Stimulated activated CD4-positive, alpha-beta T cell treated with anti-CD3 and anti-CD28 coated beads, Interleukin-15, amount 100 ng/mL, for 1 hour (primary cell): Measurements from ENCODE around the gene TPD52L2.

Experiments used
- DNase-seq, 2 donors: peaks; one replicate each; pipeline ENCODE4 v3.0.0-alpha.2; 2020; ENCODE audit warnings: low read depth in 1 of 2, low spot score in 1 of 2

TPD52L2 gene

DNA sequence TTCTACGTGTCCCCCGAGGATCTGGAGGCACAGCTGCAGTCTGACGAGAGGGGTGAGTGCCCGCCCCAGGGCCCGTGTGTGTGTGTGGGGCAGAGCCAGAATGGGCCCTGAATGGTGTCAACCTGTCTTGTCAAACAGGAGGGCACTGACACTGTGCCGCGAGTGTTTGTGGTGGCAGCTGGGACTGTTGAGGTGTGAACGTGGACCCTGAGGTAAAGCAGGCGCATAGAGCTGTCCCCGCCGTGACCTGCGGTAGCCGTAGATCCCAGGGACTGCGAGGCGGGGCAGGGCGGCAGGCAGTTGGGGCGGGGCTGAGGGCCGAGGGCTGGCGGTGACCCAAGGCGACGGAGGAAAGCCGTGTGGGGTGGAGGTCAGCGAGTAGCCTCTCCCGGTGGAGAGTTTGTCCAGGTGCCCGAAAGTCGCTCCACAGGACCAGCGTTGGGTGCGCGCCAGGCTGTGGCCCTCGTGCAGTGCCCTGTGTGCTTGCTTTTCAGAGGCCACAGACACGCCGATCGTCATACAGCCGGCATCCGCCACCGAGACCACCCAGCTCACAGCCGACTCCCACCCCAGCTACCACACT, 66.0 kb downstream of the TPD52L2 start:
- DNase-seq: no peak

DNA sequence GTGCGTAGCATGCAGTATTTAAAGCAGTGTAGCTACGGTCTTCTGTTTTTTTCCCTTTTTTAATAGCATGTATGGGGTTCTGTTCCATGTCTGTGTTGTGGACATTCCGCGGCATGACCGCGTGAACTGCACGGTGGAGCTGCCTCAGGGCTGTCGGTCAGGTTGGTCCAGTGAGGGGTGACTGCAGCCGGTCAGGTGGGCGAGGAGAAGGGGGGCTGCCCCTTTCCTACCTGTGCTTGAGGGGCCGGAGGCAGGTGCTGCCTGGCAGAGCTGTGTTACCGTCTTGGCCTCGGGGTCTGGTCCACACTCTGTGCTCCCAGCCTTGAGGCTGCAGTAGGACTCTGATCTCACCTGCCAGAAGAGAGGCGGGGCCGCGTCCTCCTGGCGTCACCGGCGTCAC, 66.7 kb downstream of the TPD52L2 start:
- DNase-seq: no peak

DNA sequence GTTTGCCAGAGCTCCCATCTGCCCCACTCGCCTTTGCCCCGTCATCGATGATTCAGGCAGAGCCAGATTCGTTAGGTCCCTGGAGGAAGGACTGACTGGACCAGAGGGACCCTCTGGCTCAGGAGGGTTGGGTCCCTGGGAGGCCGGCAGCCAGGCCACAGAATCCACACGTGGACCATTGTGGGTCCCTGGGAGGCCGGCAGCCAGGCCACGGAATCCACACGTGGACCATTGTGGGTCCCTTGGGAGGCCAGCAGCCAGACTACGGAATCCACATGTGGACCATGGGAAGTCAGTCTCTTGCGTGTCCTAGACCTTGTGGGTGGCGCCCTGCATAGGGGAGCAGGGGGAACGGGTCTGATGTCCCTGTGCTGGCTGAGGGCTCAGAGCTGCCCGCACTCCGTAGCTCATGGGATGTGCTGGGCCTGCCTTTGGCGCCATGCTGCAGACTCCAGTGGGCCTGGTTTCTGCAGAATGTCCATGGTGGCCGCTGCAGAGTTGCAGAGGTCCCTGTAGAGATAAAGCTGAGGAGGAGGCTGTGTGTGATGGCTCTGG, 67.6 kb downstream of the TPD52L2 start:
- no peak for DNase-seq

DNA sequence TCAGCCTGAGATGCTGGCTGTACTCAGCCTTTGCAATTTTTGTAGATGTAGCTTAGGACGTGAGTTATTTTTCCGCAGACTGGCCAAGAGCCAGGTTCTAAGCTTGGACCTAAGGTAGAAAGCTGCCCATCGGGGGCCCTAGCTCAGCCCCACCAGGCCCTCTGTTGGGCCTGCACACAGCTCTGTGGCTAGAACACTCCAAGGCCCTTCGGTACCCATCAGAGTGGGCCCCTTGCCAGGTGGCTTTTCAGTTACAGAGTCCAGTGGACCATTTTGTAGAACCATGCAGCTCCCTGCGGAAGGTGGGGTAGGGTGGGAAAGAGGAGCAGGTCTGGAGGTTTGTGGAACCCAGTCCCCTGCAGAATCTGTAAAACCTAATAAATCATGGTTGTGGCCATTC, 68.6 kb downstream of the TPD52L2 start:
- DNase-seq: no peak

DNA sequence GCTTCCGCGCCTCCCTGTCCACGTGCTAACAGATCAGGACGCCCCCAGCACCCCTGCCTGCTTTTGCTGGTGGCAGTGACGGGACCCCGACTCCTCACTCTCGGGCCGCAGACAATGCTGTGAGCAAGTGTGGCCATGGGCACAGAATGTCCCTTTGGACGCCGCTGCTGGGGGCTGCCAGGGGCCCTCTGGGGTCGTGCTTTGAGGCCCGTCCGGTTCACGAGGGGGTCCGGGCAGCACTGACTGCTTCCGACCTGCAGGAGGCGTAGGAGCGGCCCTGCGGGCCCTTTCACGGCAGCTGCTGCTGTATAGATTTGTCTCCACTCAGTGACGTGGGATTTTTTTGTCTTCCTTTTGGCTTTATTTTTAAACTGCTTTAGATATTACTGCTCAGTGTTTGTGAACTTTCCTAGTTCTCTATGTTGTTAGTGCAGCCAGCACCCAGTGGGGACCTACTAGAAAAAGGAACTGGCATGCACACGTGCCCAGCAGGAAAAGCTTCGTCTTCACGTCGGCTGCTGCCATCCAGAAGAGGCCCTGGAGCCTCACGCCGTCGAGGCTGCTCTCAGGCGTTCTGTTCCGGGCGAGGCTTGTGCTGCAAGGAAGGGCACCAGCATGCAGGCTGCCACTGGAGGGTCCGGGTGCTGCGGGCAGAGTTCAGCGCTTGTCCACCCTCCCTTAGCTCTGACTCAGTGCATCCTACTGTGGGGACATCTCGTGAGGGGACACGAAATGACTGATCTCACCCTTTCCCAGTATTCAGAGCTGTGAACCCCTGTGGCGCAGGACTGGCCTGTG, 69.4 kb downstream of the TPD52L2 start:
- no peak for DNase-seq

DNA sequence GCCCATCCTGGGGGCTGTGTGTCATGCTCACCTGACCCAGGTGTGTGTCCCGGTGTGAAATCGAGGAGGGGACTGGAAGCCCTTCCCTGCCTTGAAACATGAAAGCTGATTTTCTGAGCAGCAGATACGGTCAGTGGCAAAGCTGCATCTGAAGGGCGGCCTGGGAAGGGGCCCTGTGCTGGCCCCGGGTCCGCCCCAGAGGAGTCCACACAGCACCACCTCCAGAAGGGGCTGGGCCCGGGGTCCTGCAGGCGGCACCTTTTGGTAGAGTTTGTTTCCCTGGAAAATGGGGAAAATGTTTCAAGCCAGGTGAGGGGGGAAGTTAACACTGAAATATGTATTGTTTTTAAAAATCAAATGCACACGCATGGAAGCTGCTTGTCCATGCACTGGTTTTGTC, 70.4 kb downstream of the TPD52L2 start:
- DNase-seq: no peak

DNA sequence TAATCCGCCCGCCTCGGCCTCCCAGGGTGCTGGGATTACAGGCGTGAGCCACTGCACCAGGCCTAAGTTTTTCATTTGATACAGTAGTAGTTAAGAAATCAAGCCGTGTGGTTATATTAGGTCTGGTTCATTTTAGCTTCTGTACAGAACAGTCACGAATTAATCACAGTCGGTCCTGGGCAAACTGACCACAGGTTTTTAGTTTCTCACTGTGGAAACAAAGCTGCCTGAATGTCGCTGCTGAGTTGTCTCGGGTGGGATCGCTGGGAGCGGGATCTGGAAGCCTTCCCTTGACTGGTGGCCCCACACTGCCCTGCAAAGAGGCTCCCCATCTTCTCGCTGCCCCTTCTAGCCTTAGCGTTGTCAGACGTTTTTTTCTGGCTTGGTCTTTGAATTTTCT, 72.5 kb downstream of the TPD52L2 start:
- no peak for DNase-seq

DNA sequence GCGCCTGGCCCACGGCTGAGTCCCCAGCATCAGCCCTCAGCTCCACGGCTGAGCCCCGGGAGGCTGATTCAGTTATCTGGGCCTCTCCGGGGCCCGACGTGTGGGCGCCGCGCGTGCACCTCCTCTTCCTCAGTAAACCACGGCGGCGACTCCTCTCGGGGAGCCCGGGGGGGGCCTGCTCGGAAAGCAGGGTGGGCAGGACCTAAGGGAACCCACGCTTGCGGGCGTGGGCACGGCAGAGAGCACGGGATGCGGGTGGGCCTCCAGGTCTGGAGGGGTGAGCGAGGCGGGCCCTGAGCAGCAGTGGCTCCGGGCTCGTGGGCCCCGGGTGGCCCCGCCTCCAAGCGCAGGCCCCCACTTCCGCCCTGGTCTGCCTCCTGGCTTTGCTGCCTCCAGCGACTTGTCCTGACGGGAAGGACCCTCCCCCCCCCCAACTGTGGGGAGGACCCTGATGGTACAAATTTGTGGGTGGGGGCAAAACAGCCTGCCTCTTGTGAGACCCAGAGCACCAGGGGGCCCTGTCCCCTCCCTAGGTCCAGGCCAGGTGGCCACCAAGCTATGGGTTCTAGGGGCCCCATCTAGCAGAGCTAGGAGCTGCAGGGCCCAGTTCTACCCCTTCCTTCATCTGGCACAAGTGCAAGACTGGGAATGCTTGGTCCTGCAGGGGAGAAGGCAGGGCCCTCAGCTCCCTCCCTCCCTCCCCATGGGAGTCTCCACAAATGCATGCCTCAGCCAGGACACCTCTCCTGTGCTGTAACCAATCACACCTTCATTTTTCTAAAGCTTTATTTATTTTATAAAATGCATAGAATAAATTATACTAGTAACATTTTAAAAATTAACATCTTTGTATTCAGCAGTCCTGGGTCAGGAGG, 74.2 kb downstream of the TPD52L2 start:
- DNase-seq: no peak

DNA sequence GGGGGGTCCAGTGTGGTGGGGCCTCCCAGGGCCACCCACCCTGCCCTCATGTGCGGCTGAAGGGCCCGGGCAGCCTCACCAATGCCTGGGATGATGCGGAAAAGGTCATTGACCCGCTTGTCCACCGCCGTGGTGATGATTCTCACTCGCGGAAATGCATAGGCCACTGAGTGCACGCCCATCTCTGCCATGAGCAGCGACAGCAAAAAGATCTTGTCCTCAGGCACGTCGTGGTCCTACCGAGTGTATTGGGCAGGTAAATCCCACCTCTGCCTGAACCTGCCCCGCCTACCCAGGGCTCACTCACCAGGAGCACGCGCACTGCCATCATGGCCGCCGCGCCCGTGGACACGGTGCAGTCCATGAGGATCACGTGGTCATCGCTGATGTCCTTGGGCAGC, 75.0 kb downstream of the TPD52L2 start:
- DNase-seq: no peak

DNA sequence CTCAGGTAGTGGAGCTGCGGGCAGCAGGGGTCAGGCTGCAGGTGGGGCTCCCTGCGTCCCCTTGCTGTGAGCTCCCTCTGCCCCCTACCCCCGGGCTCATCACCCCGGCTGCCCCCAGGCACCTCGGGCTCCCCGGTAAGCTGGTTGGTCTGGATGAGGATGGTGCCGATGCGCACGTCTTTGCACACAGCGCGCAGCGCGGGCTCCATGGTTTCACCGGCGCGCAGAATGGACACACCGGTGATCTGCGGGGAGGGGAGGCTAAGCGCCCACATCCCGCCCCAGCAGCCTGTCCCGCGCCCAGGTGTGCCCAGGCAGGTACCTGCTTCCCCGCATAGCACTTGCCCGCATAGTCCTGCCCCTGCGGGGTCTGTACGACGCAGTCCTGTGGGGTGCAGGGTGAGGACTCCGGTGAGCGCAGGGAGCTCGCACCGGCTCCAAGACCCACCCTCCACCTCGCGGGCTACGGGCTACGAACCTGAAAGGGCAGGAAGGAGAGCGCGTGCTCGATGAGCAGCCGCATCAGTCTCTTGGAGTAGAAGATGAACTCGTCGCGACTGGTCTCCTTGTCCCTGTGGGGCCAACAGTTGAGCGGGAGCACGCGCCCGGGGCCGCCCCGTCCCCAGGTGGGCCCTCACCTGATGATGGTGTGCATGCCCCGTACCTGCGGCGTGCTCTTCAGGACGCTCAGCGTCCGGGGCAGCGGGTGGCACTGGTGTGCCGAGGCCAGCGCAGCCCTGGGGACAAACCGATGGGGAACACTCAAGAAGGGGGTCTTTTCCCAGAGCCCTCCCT, 75.6 kb downstream of the TPD52L2 start:
- DNase-seq: no peak
